GM19372 (cell line): ENCODE results near the gene FNDC3B.
A peak's percentile ranks its signal among the peaks of the same experiment; 100 is the strongest.

Source experiments
- ATAC-seq: cut with Tn5 transposase; IDR thresholded peaks from one replicate; pipeline ENCODE4 v1.9.1; 2021; ENCODE audit warnings: mild to moderate bottlenecking, low read depth, moderate library complexity; ENCODE audit not compliant: unreplicated experiment

FNDC3B gene

GRCh38 chr3:172131746-172132145, 92.4 kb downstream of the FNDC3B start:
- no peak for ATAC-seq

- ATAC-seq, result no peak
Observed at GRCh38 chr3:172132159-172132586, 92.8 kb downstream of the FNDC3B start.

- no peak for ATAC-seq
Observed at GRCh38 chr3:172132721-172133311, 93.4 kb downstream of the FNDC3B start.

- ATAC-seq, result no peak
Observed at GRCh38 chr3:172133838-172134237, 94.5 kb downstream of the FNDC3B start.

GRCh38 chr3:172134352-172134751, 95.0 kb downstream of the FNDC3B start:
- no peak for ATAC-seq

- no peak for ATAC-seq
Observed at GRCh38 chr3:172135185-172135584, 95.8 kb downstream of the FNDC3B start.

GRCh38 chr3:172135820-172136219, 96.4 kb downstream of the FNDC3B start:
- ATAC-seq, result no peak

GRCh38 chr3:172136330-172136729, 97.0 kb downstream of the FNDC3B start:
- no peak for ATAC-seq

- no peak for ATAC-seq
Observed at GRCh38 chr3:172137287-172138192, 98.2 kb downstream of the FNDC3B start.

- ATAC-seq, result no peak
Observed at GRCh38 chr3:172138193-172138537, 98.8 kb downstream of the FNDC3B start.

GRCh38 chr3:172138792-172139507, 99.6 kb downstream of the FNDC3B start:
- peak; percentile 31 for ATAC-seq

GRCh38 chr3:172139528-172140276, 100.3 kb downstream of the FNDC3B start:
- ATAC-seq, result no peak

- ATAC-seq, result no peak
Observed at GRCh38 chr3:172140499-172141391, 101.4 kb downstream of the FNDC3B start.

- peak; percentile 84 for ATAC-seq
Observed at GRCh38 chr3:172142051-172142863, 102.9 kb downstream of the FNDC3B start.

GRCh38 chr3:172142864-172143451, 103.6 kb downstream of the FNDC3B start:
- no peak for ATAC-seq

GRCh38 chr3:172143739-172144497, 104.5 kb downstream of the FNDC3B start:
- ATAC-seq, result no peak

GRCh38 chr3:172144601-172145000, 105.2 kb downstream of the FNDC3B start:
- ATAC-seq, result no peak
